ENCODE data around the gene MDP1.

DNA sequence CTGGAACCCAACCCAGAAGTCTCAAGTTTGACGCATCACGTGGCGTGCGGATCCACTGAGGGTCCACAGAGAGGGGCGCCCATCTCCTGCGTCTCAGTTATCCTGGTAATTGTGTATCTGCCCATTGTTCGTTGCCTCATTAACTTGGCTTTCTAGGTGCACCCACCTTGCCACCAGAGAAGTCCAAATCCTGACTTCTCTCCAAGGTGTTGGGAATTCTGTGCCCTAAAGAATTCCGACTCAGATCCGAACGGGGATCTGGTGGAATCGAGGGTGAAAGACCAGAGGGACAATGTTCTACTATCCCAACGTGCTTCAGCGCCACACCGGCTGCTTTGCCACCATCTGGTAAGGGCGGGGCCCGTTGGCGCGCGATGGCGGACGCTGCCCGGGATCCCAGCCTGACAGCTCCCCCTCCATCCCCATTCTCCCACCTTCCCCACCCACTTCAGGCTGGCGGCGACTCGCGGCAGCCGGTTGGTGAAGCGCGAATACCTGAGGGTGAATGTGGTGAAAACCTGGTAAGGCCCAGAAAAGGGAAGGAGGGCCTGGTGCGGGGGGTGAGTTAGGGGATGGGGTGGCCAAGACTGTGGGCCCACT lies 43.5 kb downstream of the MDP1 start:
- TF ChIP-seq POLR2A (IDR thresholded peaks at IDR 0.05) (no peak), POLR2AphosphoS5 (IDR thresholded peaks at IDR 0.05) (no peak)
- TF ChIP-seq, protein P1, sequence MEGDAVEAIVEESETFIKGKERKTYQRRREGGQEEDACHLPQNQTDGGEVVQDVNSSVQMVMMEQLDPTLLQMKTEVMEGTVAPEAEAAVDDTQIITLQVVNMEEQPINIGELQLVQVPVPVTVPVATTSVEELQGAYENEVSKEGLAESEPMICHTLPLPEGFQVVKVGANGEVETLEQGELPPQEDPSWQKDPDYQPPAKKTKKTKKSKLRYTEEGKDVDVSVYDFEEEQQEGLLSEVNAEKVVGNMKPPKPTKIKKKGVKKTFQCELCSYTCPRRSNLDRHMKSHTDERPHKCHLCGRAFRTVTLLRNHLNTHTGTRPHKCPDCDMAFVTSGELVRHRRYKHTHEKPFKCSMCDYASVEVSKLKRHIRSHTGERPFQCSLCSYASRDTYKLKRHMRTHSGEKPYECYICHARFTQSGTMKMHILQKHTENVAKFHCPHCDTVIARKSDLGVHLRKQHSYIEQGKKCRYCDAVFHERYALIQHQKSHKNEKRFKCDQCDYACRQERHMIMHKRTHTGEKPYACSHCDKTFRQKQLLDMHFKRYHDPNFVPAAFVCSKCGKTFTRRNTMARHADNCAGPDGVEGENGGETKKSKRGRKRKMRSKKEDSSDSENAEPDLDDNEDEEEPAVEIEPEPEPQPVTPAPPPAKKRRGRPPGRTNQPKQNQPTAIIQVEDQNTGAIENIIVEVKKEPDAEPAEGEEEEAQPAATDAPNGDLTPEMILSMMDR (IDR thresholded peaks at IDR 0.05) = no peak
